GM12878 (cell line): ENCODE results near the gene HDAC9. TPM values are rescaled to one million over a fixed set of nuclear protein-coding genes. Genes with fewer than 3 reads are reported as not detected.

ENCODE experiments used
- ATAC-seq: fragments of 200-7000 bp; cut with Tn5 transposase; 3 replicates; pipeline ENCODE4 v1.9.1; 2020; ENCODE audit warnings: mild to moderate bottlenecking, moderate library complexity
- BruUV-seq: library from RNA; stranded (reverse); fragments of 400-500 nt; replicated peaks from 2 replicates; lab custom pipeline; 2021; lab: Mats Ljungman, UMichigan
- CTCF ChIA-PET: fragments of 300-600 bp; sonication (Branson Sonifier 250); formaldehyde crosslinking; extraction: SDS; loops from one replicate; lab custom pipeline; 2021; ENCODE audit warnings: inconsistent platforms; lab: Yijun Ruan, JAX
- POLR2A ChIA-PET: fragments of 350-600 bp; formaldehyde crosslinking; extraction: SDS; loops from one replicate; lab custom pipeline; 2021; ENCODE audit warnings: inconsistent platforms; lab: Charles Lee
- RAD21 ChIA-PET: fragments of 300-600 bp; sonication (Branson Sonifier 250); formaldehyde crosslinking; loops from one replicate; lab custom pipeline; 2023; ENCODE audit warnings: antibody characterized with exemption; ENCODE audit not compliant: unreplicated experiment; lab: Charles Lee
- SMC1A ChIA-PET: fragments of 300-600 bp; sonication (Branson Sonifier 250); formaldehyde crosslinking; loops from one replicate; lab custom pipeline; 2023; ENCODE audit not compliant: unreplicated experiment, uncharacterized antibody; lab: Charles Lee
- DNase-seq: peaks from one replicate; pipeline ENCODE4 v3.0.0-alpha.2; 2011; ENCODE audit warnings: low read depth, low spot score
- FAIRE-seq: peaks from 3 replicates; lab custom pipeline; 2011; peaks lifted over from hg19 to GRCh38; lab: Jason Lieb, UNC
- H2AFZ ChIP-seq: 2 replicates; pipeline ENCODE4 v1.6.0; 2011; ENCODE audit warnings: low read depth, low read length, control low read depth; ENCODE audit not compliant: control insufficient read depth
- H3K27ac ChIP-seq: 2 replicates; pipeline ENCODE4 v1.5.1; 2011; ENCODE audit warnings: control low read depth; ENCODE audit not compliant: control insufficient read depth, insufficient read depth
- H3K27me3 ChIP-seq, 2 experiments: replicated peaks in 1 of 2; 2 replicates each; pipeline versions ENCODE4 v1.6.0 to v1.6.1; 2011; ENCODE audit warnings: low read length in 1 of 2; ENCODE audit not compliant: control insufficient read depth in 2 of 2, insufficient read depth in 2 of 2
- H3K36me3 ChIP-seq, 2 experiments: 2 replicates each; pipeline ENCODE4 v1.5.1; 2011; ENCODE audit warnings: low read length in 1 of 2; ENCODE audit not compliant: control insufficient read depth in 2 of 2, insufficient read depth in 2 of 2
- H3K4me1 ChIP-seq: 2 replicates; pipeline ENCODE4 v1.6.1; 2011; ENCODE audit warnings: mild to moderate bottlenecking, low read length, moderate library complexity, mixed read lengths; ENCODE audit not compliant: control insufficient read depth, insufficient read depth
- H3K4me2 ChIP-seq: 2 replicates; pipeline ENCODE4 v1.6.0; 2011; ENCODE audit warnings: control low read depth; ENCODE audit not compliant: control insufficient read depth, insufficient read depth
- H3K4me3 ChIP-seq: fragments of 200-600 bp; sonication (generic); 2 replicates; pipeline ENCODE4 v1.5.1; 2016
- H3K79me2 ChIP-seq: 2 replicates; pipeline ENCODE4 v1.6.0; 2011; ENCODE audit warnings: low read length; ENCODE audit not compliant: control insufficient read depth, insufficient read depth
- H3K9ac ChIP-seq: 2 replicates; pipeline ENCODE4 v1.8.0; 2011; ENCODE audit warnings: low read length, control low read depth, mixed read lengths; ENCODE audit not compliant: control insufficient read depth, insufficient read depth
- H3K9me3 ChIP-seq: replicated peaks from 3 replicates; pipeline ENCODE4 v1.5.1; 2011; ENCODE audit warnings: mild to moderate bottlenecking, low read length; ENCODE audit not compliant: control insufficient read depth, insufficient read depth
- H4K20me1 ChIP-seq: 2 replicates; pipeline ENCODE4 v1.6.0; 2011; ENCODE audit not compliant: control insufficient read depth, insufficient read depth
- ATF7 ChIP-seq: fragments of 450-650 bp; IDR thresholded peaks from 2 replicates; pipeline ENCODE4 v1.6.1; 2016; ENCODE audit warnings: low read depth, mild to moderate bottlenecking
- CBFB ChIP-seq: IDR thresholded peaks from 2 replicates; pipeline ENCODE4 v1.6.1; 2016; ENCODE audit warnings: antibody characterized with exemption, low read depth
- ETV6 ChIP-seq, 2 experiments: fragments of 450-650 bp in 1 of 2; IDR thresholded peaks in 1 of 2; conservative IDR thresholded peaks in 1 of 2; 2 replicates each; pipeline ENCODE4 v1.6.1; 2014; ENCODE audit warnings: antibody characterized with exemption in 1 of 2, borderline replicate concordance in 1 of 2, low read depth in 1 of 2, mild to moderate bottlenecking in 1 of 2, moderate library complexity in 1 of 2
- NR2C1 ChIP-seq: fragments of 450-650 bp; IDR thresholded peaks from 2 replicates; pipeline ENCODE4 v1.6.1; 2017; ENCODE audit warnings: antibody characterized with exemption, mild to moderate bottlenecking, moderate library complexity
- NR2F1 ChIP-seq: fragments of 450-650 bp; conservative IDR thresholded peaks from 2 replicates; pipeline ENCODE4 v1.6.1; 2017; ENCODE audit warnings: mild to moderate bottlenecking
- PAX8 ChIP-seq: fragments of 450-650 bp; IDR thresholded peaks from 2 replicates; pipeline ENCODE4 v1.6.1; 2017; ENCODE audit warnings: mild to moderate bottlenecking, moderate library complexity
- PML ChIP-seq: IDR thresholded peaks from 2 replicates; pipeline ENCODE4 v1.6.1; 2012; ENCODE audit warnings: low read length, inconsistent platforms
- POU2F2 ChIP-seq: IDR thresholded peaks from 3 replicates; pipeline ENCODE4 v1.6.1; 2011; ENCODE audit warnings: low read depth, mild to moderate bottlenecking, low read length, borderline replicate concordance
- TAF1 ChIP-seq: IDR thresholded peaks from 2 replicates; pipeline ENCODE4 v1.6.1; 2011; ENCODE audit warnings: mild to moderate bottlenecking, low read depth, low read length, borderline replicate concordance
- TARDBP ChIP-seq: IDR thresholded peaks from 2 replicates; pipeline ENCODE4 v1.6.1; 2016; ENCODE audit warnings: borderline replicate concordance
- WRNIP1 ChIP-seq: IDR thresholded peaks from 2 replicates; pipeline ENCODE4 v1.6.1; 2011; ENCODE audit warnings: low read depth, low read length, improper control_type of control experiment, borderline replicate concordance
- ZBED1 ChIP-seq: IDR thresholded peaks from 2 replicates; pipeline ENCODE4 v1.6.1; 2016; ENCODE audit warnings: borderline replicate concordance
- ZNF217 ChIP-seq: fragments of 450-650 bp; IDR thresholded peaks from 2 replicates; pipeline ENCODE4 v1.6.1; 2017; ENCODE audit warnings: antibody characterized with exemption, mild to moderate bottlenecking
- ZNF622 ChIP-seq: fragments of 450-650 bp; IDR thresholded peaks from 2 replicates; pipeline ENCODE4 v1.6.1; 2017; ENCODE audit warnings: mild to moderate bottlenecking, inconsistent platforms
- WGBS: methylation state at CpG from one replicate; pipeline ENCODE4 v1.1.6; 2016; ENCODE audit warnings: low lambda C conversion rate; ENCODE audit not compliant: insufficient replicate concordance, insufficient coverage; ENCODE audit errors: missing lambda C conversion rate; 5-methylcytosine and 5-hydroxymethylcytosine counted together
- in situ Hi-C: fragments of 300-500 bp; cut with MboI; formaldehyde crosslinking; loops from 9 replicates; pipeline ENCODE4 v1.14.3; 2018; ENCODE audit warnings: mixed read lengths
- intact Hi-C: fragments of 100-400 bp; cut with micrococcal nuclease; formaldehyde crosslinking; loops from one replicate; pipeline ENCODE4 v1.14.2; 2022; ENCODE audit not compliant: unreplicated experiment
- polyA plus RNA-seq, 11 experiments: library from polyadenylated mRNA; depleted of rRNA in 4 of 11; unstranded in 6 of 11; stranded (reverse) in 5 of 11; fragments of >200 nt; fragmentation: Nextera tagmentation in 4 of 11; fragmentation: Illumina TruSeq in 1 of 11; extraction: Ambion mirVana in 4 of 11; extraction: Trizol in 1 of 11; gene quantifications; 1 replicate in 1 of 11; 2 replicates in 10 of 11; pipeline versions ENCODE4 v1.2.1 to v1.2.3, GENCODE V29; 2011 to 2016; ENCODE audit warnings: inconsistent platforms in 2 of 11, missing spikeins in 2 of 11, low read depth in 1 of 11
- total RNA-seq, 4 experiments: library from RNA; depleted of rRNA in 3 of 4; stranded (reverse); fragments of >200 nt in 3 of 4; fragmentation: Illumina TruSeq in 1 of 4; extraction: Trizol in 1 of 4; gene quantifications; 2 replicates each; pipeline versions ENCODE4 v1.2.1 to v1.2.3, GENCODE V29; 2013 to 2021
- TF ChIP-seq, protein P1 (sequence below): IDR thresholded peaks from 2 replicates; pipeline ENCODE4 v1.6.1; 2012; ENCODE audit warnings: low read depth, low read length, improper control_type of control experiment
- TF ChIP-seq, protein P2 (sequence below): fragments of 450-650 bp; IDR thresholded peaks from 2 replicates; pipeline ENCODE4 v1.6.1; 2017; ENCODE audit warnings: borderline replicate concordance
- TF ChIP-seq, protein P3 (sequence below): IDR thresholded peaks from 2 replicates; pipeline ENCODE4 v1.6.1; 2012; ENCODE audit warnings: low read depth, low read length, improper control_type of control experiment

HDAC9 gene
- total and polyA plus RNA-seq, 10 of the 15 experiments (the other 5 are each of a cell fraction or from before 2014, with no cell fraction given): 0.73 to 12.8 (median 0.92) TPM

DNA sequence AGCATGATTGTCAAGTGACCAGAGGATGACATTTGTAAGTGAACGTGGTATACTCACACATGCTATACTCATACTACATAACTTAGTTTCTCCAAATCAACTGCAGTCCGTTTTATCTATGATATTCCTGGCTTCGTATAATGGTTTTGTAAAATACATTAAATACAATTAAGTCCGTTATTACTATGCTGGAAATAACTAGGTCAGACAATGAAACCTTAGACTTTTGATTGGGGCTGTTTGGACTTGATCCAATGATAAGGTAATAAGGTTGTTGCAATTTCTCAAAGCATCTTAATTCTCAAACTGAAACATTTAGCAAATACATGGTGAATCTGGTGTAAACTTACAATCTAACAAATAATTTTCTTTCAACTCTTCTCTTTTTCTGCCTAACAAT is 504.9 kb downstream of the HDAC9 start:
- POLR2A ChIA-PET: no interaction called here

More for the DNA sequence above, 504.9 kb downstream of the HDAC9 start:
- Histone ChIP-seq H2AFZ (no peak overlapping the region), H4K20me1 (no peaks in the 10 kb centered on the region), H3K27me3 (no peaks in the 10 kb centered on the region), H3K79me2 (no peaks in the 10 kb centered on the region), H3K4me3 (no peak overlapping the region), H3K4me2 (no peak overlapping the region), H3K9me3 (no peaks in the 10 kb centered on the region), H3K9ac (no peak overlapping the region), H3K4me1 (no peaks in the 10 kb centered on the region), H3K27ac (no peak overlapping the region), H3K36me3 (no peaks in the 10 kb centered on the region)
- no peak for ATAC-seq
- no peak for FAIRE-seq
- in situ Hi-C loops (no loop called here), intact Hi-C loops (no loop called here)
- RAD21 ChIA-PET: no interaction called here
- 39% methylated on average over 4 of the region's 4 CpGs for WGBS
- no peak for DNase-seq
- TF ChIP-seq ATF7 (no peak), TAF1 (no peak), ETV6 (conservative IDR thresholded peaks at IDR 0.05 in 1 of 2, IDR thresholded peaks at IDR 0.05 in 1 of 2; ENCODE audit: borderline replicate concordance in 1 of 2, low read depth in 1 of 2) (no peak), POU2F2 (no peak), NR2F1 (no peak), PAX8 (no peak), ZNF217 (no peak), WRNIP1 (no peak), ZNF622 (no peak), TARDBP (no peak), CBFB (no peak), NR2C1 (no peak), PML (no peak), ZBED1 (no peak)
- TF ChIP-seq, protein P1, sequence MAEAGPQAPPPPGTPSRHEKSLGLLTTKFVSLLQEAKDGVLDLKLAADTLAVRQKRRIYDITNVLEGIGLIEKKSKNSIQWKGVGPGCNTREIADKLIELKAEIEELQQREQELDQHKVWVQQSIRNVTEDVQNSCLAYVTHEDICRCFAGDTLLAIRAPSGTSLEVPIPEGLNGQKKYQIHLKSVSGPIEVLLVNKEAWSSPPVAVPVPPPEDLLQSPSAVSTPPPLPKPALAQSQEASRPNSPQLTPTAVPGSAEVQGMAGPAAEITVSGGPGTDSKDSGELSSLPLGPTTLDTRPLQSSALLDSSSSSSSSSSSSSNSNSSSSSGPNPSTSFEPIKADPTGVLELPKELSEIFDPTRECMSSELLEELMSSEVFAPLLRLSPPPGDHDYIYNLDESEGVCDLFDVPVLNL: no peak
- TF ChIP-seq, protein P2, sequence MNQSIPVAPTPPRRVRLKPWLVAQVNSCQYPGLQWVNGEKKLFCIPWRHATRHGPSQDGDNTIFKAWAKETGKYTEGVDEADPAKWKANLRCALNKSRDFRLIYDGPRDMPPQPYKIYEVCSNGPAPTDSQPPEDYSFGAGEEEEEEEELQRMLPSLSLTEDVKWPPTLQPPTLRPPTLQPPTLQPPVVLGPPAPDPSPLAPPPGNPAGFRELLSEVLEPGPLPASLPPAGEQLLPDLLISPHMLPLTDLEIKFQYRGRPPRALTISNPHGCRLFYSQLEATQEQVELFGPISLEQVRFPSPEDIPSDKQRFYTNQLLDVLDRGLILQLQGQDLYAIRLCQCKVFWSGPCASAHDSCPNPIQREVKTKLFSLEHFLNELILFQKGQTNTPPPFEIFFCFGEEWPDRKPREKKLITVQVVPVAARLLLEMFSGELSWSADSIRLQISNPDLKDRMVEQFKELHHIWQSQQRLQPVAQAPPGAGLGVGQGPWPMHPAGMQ: no peak
- TF ChIP-seq, protein P3, sequence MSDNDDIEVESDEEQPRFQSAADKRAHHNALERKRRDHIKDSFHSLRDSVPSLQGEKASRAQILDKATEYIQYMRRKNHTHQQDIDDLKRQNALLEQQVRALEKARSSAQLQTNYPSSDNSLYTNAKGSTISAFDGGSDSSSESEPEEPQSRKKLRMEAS: no peak
- CTCF ChIA-PET: no interaction called here
- SMC1A ChIA-PET: no interaction called here
- BruUV-seq: no TSS peak
